Measurements from ENCODE around the gene SLIT3.

DNA sequence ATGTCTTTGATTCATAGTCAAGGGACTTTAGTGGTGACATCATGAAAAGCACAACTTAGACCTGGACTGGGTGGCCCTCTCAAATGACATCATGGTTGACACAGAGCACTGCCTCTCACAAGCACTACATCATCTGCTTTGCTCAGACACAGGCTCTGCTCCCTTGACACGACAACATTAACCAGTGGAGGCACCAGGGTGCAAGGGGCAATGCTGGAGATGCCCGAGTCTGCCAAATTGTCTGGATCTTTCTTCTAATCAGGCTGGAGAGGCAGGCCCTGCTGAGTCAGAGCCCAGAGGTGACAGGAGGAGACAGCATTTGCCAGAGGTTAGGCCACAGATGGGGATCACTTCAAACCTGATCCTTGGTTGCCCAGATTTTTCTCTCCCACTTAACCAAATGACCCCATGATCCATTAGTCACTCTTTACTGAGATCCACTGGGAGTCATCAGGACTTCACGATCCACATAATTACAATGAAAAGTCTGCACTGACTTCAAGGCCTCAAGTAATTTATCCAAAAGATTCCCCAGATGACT, 174.4 kb downstream of the SLIT3 start:
- TF ChIP-seq POLR2AphosphoS5 (IDR thresholded peaks at IDR 0.05) (no peak), POLR2A (IDR thresholded peaks at IDR 0.05; ENCODE audit: low read depth) (no peak)
- TF ChIP-seq, protein P1, sequence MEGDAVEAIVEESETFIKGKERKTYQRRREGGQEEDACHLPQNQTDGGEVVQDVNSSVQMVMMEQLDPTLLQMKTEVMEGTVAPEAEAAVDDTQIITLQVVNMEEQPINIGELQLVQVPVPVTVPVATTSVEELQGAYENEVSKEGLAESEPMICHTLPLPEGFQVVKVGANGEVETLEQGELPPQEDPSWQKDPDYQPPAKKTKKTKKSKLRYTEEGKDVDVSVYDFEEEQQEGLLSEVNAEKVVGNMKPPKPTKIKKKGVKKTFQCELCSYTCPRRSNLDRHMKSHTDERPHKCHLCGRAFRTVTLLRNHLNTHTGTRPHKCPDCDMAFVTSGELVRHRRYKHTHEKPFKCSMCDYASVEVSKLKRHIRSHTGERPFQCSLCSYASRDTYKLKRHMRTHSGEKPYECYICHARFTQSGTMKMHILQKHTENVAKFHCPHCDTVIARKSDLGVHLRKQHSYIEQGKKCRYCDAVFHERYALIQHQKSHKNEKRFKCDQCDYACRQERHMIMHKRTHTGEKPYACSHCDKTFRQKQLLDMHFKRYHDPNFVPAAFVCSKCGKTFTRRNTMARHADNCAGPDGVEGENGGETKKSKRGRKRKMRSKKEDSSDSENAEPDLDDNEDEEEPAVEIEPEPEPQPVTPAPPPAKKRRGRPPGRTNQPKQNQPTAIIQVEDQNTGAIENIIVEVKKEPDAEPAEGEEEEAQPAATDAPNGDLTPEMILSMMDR (IDR thresholded peaks at IDR 0.05), result no peak

Measured in esophagus muscularis mucosa (tissue), 3 donors.